ENCODE measurements around the gene MAPK11.

Gene MAPK11

DNA sequence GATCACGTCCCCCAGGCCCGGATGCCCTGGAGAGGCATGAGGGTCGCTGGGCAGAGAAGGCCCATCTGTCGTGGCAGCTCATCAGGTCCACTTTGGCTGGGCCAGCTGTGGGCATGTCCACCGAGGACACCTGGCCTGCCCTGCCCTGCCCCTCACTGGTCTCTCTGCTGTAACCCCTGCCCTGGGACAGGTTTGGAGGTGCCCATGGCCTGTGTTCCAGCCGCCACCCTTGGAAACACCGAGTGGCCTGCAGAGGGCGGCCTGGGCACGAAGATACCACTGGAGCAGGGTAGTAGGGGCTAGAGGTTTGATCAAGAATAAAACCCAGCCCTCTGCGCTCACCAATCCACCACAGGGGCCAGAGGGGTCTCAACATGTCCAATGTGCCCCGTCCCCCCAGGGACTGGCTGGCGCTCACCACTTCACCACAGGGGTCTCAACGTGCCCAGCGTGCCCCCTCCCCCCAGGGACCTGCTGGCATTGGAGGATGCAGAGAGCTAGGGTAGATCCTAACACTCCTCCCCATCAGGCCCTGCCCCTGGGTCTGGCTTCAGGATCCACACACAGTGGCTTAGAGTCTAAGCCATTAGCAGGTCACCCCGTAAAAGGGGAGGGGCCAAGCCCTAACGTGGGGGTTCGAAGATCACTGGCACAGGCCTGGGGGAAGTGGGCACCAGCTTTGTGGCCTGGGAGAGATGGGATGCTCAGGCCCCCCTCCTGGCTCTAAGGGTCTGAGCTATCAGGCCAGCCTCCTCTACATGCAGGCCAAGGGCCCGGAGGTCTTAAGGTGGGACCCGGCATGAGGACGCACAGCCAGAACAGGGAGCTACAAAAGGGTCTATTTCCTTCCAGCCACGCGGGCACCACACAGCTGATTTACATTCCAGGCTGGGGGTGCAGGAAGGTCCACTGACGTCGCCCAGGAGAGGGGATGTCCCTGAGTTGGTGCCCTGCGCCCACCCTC lies 17.8 kb downstream of the MAPK11 start:
- H3K27ac ChIP-seq (ENCODE audit: low read depth, low read length), result no peak overlapping the region
- H3K4me1 ChIP-seq (ENCODE audit: control insufficient read depth, insufficient read depth, low read length, unreplicated experiment), result peaks cover 5% of the 10 kb centered on the region
- H3K36me3 ChIP-seq (ENCODE audit: insufficient read depth, low read length), result no peaks in the 10 kb centered on the region
- H3K79me2 ChIP-seq (ENCODE audit: control insufficient read depth, insufficient read depth, low read length, unreplicated experiment), result peaks cover 4% of the 10 kb centered on the region
- H2AFZ ChIP-seq (ENCODE audit: low read length, unreplicated experiment), result no peak overlapping the region
- H3K27me3 ChIP-seq (ENCODE audit: insufficient read depth, low read length), result no peaks in the 10 kb centered on the region
- H3K4me3 ChIP-seq (ENCODE audit: low read depth, low read length), result no peak overlapping the region

DNA sequence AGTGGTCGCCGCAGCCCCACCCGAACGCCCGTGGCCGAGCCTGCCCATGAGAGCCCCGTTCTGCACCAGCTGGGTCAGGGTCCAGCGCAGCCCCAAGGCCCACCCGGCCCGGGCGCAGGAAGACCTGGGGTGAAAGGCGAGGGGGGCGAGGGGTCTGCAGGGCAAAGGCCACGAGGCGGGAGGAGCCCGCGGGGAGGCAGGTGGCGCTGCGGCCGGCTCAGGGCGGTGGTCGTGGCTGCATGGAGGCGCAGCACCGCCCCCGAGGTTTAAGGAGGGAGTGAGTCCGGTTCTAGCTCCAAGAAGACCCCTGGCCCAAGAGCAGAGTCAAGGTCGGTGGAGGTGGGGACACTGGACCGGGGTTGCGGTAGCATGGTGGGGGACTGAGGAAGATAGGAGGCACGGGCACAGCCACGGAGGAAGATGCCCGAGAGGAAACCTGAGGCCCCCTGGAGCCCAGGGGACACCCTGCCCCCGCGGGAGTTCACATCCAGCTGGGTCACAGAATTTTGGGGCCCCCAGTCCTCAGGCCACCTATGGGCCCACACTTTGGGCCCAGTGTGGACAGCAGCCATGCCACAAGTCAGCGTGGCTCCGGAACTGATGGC lies 18.6 kb downstream of the MAPK11 start:
- H3K4me3 ChIP-seq (ENCODE audit: low read depth, low read length), result peak overlapping the region; percentile 87
- no peak overlapping the region for H3K27ac ChIP-seq (ENCODE audit: low read depth, low read length)
- no peaks in the 10 kb centered on the region for H3K27me3 ChIP-seq (ENCODE audit: insufficient read depth, low read length)
- no peaks in the 10 kb centered on the region for H3K36me3 ChIP-seq (ENCODE audit: insufficient read depth, low read length)
- no peak overlapping the region for H2AFZ ChIP-seq (ENCODE audit: low read length, unreplicated experiment)
- peaks cover 5% of the 10 kb centered on the region for H3K4me1 ChIP-seq (ENCODE audit: control insufficient read depth, insufficient read depth, low read length, unreplicated experiment)
- peaks cover 4% of the 10 kb centered on the region for H3K79me2 ChIP-seq (ENCODE audit: control insufficient read depth, insufficient read depth, low read length, unreplicated experiment)

DNA sequence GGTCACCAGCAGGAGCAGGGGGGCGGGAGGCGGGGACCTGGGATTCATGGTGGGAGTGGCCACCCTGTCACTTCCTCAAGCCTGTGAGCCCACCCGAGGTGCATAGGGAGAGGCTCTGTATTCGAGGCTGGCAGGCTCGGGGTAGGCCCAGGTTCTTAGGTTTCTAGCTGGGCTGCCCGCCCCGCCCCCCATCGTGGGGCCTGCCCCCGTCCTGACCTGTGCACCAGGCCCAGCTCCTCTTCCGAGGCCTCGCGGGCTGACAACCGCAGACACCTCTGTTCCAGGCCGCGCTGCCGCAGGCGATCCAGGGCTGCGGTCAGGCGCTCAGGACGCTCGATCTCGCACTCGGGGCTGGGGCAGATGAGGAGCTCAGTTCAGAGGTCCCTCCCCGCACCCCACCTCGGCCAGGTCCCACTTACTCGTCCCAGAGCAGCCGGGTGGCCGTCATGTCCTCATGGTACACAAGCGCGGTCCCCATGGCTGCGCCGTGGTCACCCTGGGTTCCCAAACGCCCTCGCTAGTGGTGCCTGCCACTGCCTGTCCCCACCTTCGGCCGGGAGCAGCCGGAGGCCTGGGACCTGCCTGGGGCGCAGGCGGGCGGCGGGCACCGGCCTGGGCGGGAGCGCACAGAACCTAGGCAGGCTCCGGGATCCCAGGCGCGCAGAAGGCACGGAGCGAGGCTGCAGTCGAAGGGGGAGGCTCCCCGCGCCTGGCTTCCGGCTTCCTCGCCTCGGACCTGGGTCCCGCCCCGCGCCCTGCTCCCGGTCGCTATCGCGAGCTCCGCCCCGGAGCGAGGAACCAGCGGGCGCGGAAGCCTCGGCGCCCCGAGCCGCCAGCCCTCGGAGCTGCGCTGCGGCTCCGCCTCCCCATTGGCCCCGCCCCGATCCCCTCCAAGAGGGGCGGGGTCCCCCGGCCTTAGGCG lies 19.4 kb downstream of the MAPK11 start, which contains the start of gene HDAC10:
Gene HDAC10, minus strand, starts transcription at position 711 of the 922 bp plus-strand sequence. Its CDS starts 233 bp downstream, at position 478.
- no peaks in the 10 kb centered on the region for H3K27me3 ChIP-seq (ENCODE audit: insufficient read depth, low read length)
- H3K4me3 ChIP-seq (ENCODE audit: low read depth, low read length), result peak within 1 kb of the TSS; percentile 87
- peaks cover 4% of the 10 kb centered on the region for H3K79me2 ChIP-seq (ENCODE audit: control insufficient read depth, insufficient read depth, low read length, unreplicated experiment)
- no peaks in the 10 kb centered on the region for H3K36me3 ChIP-seq (ENCODE audit: insufficient read depth, low read length)
- H3K4me1 ChIP-seq (ENCODE audit: control insufficient read depth, insufficient read depth, low read length, unreplicated experiment), result peaks cover 5% of the 10 kb centered on the region
- H2AFZ ChIP-seq (ENCODE audit: low read length, unreplicated experiment), result no peak within 1 kb of the TSS
- peak within 1 kb of the TSS; percentile 29; the same call in 1 of the 2 replicates for H3K27ac ChIP-seq (ENCODE audit: low read depth, low read length)

DNA sequence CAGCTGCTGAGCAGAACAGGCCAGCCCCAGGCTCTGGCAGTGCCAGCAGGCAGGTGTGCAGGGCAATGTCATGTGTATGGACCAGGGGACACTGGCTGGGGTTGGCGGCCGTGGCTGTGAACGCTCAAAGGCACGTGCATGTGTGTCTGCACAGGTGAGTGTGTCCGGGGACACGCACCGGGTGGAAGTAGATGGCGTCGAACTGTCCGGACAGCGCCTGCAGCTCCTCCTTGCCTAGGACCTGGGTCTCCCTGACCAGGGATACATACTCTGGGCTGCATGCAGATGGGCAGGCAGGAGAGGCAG lies 20.0 kb downstream of the MAPK11 start:
- Histone ChIP-seq H3K36me3 (ENCODE audit: insufficient read depth, low read length) (no peaks in the 10 kb centered on the region), H3K79me2 (ENCODE audit: control insufficient read depth, insufficient read depth, low read length, unreplicated experiment) (peaks cover 4% of the 10 kb centered on the region), H3K27me3 (ENCODE audit: insufficient read depth, low read length) (no peaks in the 10 kb centered on the region), H3K4me3 (ENCODE audit: low read depth, low read length) (peak overlapping the region; percentile 87), H3K4me1 (ENCODE audit: control insufficient read depth, insufficient read depth, low read length, unreplicated experiment) (peaks cover 5% of the 10 kb centered on the region), H2AFZ (ENCODE audit: low read length, unreplicated experiment) (no peak overlapping the region), H3K27ac (ENCODE audit: low read depth, low read length) (no peak overlapping the region)

DNA sequence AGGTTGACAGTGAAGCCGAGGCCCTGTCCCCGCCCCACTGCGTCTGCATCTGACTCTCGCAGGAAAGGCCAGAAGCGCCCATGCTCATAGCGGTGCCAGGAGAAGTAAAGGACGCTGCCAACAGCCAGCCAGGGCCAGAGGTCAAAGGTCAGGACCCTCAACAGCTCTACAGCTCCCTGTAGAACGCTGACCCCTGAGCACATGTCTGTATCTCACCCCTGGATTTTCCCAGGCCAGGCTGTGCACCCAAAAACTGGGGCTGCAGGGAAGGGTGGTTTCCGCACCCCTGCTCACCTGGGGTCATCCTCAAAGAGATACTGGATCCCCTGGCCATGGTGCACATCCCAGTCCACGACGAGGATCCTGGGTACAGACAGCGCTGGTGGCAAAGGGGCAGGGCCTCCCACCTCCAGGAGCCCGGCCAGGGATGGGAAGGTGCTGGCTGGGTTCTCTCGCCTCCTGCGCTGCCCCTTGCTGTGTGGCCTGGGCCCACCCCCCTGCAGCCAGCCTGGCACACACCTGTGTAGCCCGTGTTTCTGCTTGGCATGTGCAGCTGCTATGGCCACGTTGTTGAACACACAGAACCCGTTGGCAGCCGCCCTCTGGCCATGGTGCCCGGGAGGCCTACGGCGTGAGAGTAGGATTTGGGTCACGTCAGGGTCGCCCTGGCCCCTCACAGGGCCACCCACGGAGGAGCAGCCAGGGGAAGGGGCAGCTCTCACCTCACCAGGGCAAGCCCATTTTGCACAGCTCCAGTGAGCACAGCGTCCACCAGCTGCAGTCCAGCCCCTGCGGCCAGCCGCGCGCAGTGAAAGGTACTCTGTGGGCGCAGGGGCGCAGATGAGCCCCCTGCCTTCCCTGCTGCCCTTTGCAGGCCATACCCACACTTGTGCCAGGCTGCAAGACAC lies 20.6 kb downstream of the MAPK11 start:
- no peak overlapping the region for H3K27ac ChIP-seq (ENCODE audit: low read depth, low read length)
- H3K36me3 ChIP-seq (ENCODE audit: insufficient read depth, low read length), result no peaks in the 10 kb centered on the region
- peak overlapping the region; percentile 87 for H3K4me3 ChIP-seq (ENCODE audit: low read depth, low read length)
- H3K79me2 ChIP-seq (ENCODE audit: control insufficient read depth, insufficient read depth, low read length, unreplicated experiment), result peaks cover 6% of the 10 kb centered on the region
- peaks cover 5% of the 10 kb centered on the region for H3K4me1 ChIP-seq (ENCODE audit: control insufficient read depth, insufficient read depth, low read length, unreplicated experiment)
- no peaks in the 10 kb centered on the region for H3K27me3 ChIP-seq (ENCODE audit: insufficient read depth, low read length)
- H2AFZ ChIP-seq (ENCODE audit: low read length, unreplicated experiment), result no peak overlapping the region

DNA sequence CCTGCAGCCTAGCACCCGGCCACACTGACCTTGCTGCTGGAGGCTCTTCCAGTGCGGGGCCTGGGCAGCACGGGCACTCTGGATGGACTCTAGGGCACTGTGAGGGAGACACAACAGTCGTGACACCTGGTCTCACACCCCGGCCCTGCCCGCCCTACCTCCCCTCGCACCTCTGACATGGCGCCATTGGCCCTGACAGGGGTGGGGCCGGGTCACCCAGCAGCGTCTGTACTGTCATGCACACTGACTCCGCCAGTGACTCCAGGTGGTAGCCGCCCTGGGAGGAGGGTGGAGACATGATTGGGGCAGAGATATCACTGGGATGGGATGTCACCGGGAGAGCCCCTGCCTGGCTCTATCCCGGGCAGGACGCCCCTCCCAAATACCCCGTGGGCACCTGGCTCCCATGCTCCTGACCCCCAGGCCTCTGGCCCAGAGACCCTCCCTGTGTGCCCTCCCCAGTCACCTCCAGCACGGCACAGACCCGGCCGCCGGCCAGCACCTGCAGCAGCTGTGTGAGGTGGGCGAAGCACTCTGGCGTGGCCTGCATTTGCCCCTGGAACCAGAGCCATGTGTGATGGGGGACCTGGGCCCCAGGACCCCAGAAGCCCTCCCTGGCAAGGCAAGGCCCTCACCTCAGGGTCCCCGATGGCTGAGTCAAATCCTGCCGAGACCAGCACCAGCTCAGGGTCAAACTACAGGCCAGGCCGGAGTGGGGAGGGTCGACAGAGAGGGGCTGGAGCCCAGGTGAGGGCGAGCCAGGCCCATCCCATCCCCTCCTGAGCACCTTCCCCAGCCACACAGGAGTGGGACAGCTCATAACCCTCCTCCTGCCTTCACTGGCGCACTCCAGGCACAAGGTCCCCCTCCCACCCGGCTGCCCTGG lies 21.7 kb downstream of the MAPK11 start:
- Histone ChIP-seq H3K4me1 (ENCODE audit: control insufficient read depth, insufficient read depth, low read length, unreplicated experiment) (peaks cover 5% of the 10 kb centered on the region), H3K36me3 (ENCODE audit: insufficient read depth, low read length) (no peaks in the 10 kb centered on the region), H3K27ac (ENCODE audit: low read depth, low read length) (no peak overlapping the region), H3K27me3 (ENCODE audit: insufficient read depth, low read length) (no peaks in the 10 kb centered on the region), H3K4me3 (ENCODE audit: low read depth, low read length) (no peak overlapping the region), H3K79me2 (ENCODE audit: control insufficient read depth, insufficient read depth, low read length, unreplicated experiment) (peaks cover 14% of the 10 kb centered on the region), H2AFZ (ENCODE audit: low read length, unreplicated experiment) (no peak overlapping the region)

DNA sequence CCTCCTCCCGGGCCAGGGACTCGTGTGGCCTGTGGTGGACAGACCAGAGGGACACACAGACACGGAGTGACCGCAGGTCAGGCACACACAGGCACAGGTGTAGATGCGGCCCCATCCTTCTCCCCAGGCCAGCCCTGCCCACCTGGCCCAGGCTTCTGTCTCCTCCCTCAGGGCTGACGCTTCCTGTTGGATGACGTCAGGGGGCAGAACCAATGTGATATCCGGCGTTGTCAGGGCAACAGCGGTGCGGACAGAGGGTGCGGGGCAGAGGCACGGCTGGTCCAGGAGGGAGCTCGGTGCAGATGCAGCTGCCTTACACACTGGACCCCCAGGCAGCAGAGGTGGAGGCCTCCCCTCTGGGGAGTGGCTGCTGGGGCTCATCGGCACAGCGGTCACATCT lies 22.4 kb downstream of the MAPK11 start:
- Histone ChIP-seq H3K4me3 (ENCODE audit: low read depth, low read length) (no peak overlapping the region), H3K4me1 (ENCODE audit: control insufficient read depth, insufficient read depth, low read length, unreplicated experiment) (peaks cover 5% of the 10 kb centered on the region), H3K79me2 (ENCODE audit: control insufficient read depth, insufficient read depth, low read length, unreplicated experiment) (peaks cover 16% of the 10 kb centered on the region), H2AFZ (ENCODE audit: low read length, unreplicated experiment) (no peak overlapping the region), H3K27ac (ENCODE audit: low read depth, low read length) (no peak overlapping the region), H3K36me3 (ENCODE audit: insufficient read depth, low read length) (no peaks in the 10 kb centered on the region), H3K27me3 (ENCODE audit: insufficient read depth, low read length) (no peaks in the 10 kb centered on the region)

DNA sequence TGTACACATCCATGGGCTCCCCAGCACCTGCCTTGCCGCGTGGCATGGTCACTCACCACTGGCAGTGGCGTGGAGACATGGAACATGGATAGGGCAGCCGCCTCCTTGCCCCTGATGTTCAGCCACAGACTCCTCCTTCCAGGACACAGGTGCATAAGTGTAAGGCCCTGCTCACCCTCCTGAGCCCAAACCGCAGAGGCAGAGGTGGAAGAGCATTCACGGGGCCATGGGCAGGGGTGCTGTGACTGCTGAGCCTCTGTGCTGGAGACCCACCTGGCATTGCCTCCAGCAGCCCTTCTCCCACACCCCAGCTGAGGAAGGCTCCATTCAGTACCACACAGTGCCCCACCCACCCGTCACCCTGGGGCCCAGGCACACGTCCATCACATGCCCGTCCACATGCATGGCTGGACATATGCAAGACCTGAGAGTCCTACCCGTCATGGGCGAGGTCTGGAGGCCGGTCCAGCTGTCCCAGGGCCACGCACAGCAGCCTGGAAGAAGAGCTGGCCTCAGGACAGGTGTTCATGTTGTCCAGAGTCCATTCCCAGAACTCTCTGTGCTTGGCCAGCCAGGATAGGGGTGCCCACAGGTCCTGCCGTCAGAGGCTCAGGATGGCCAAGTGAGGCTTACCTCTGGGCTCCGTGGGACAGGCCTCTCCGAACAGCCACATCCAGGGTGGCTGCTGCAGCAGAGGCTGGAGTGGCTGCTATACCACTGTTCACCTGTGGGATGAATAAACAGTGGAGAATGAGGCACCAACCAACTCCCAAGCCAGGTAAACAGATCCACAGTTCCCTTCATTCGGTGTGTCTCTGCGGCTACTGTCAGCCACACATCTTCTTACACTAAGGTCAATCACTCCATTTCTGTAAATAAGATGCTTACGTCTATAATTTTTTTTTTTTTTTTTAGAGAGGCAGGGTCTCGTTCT lies 23.7 kb downstream of the MAPK11 start:
- Histone ChIP-seq H3K4me1 (ENCODE audit: control insufficient read depth, insufficient read depth, low read length, unreplicated experiment) (peaks cover 5% of the 10 kb centered on the region), H3K4me3 (ENCODE audit: low read depth, low read length) (no peak overlapping the region; the same call in 1 of the 2 replicates), H3K27ac (ENCODE audit: low read depth, low read length) (no peak overlapping the region), H2AFZ (ENCODE audit: low read length, unreplicated experiment) (no peak overlapping the region), H3K79me2 (ENCODE audit: control insufficient read depth, insufficient read depth, low read length, unreplicated experiment) (peaks cover 27% of the 10 kb centered on the region), H3K27me3 (ENCODE audit: insufficient read depth, low read length) (no peaks in the 10 kb centered on the region), H3K36me3 (ENCODE audit: insufficient read depth, low read length) (no peaks in the 10 kb centered on the region)

Data from ACC112 (cell line).